ENCODE results near the gene LDLRAD4.

Gene LDLRAD4

DNA sequence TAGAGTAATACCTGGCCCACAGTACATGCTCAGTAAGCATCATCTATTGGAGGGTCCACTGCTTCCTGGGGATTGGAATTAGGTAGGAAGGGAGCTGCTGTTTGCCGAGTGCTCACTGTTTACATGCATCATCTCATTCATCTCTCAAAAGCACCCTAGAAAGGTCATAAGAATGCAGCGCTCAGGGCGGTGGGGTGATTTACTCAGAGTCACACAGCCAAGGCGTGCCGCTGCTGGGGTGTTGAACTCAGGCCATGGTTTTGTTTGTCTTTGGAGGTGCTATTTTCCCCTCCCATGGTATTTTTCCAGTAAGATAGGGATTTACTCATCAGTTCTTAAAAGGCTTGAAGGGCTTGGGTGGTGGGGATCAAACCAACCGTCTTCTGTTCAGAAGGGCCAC, 227.5 kb downstream of the LDLRAD4 start:
- no peak overlapping the region for H3K27ac ChIP-seq
- TF ChIP-seq CTCF (IDR thresholded peaks at IDR 0.05): no peak
- intact Hi-C loops (cut with DNase I; ENCODE audit: low total_unique reads): no loop called here
- no peaks in the 10 kb centered on the region for H3K27me3 ChIP-seq
- H3K9me3 ChIP-seq: no peaks in the 10 kb centered on the region
- DNase-seq: peak in 1 of 2 donors; percentile 41
- H3K4me1 ChIP-seq: peaks cover 0 to 34% (median 12%) of the 10 kb centered on the region in 4 donors
- no peaks in the 10 kb centered on the region for H3K36me3 ChIP-seq
- no peak overlapping the region for H3K4me3 ChIP-seq

DNA sequence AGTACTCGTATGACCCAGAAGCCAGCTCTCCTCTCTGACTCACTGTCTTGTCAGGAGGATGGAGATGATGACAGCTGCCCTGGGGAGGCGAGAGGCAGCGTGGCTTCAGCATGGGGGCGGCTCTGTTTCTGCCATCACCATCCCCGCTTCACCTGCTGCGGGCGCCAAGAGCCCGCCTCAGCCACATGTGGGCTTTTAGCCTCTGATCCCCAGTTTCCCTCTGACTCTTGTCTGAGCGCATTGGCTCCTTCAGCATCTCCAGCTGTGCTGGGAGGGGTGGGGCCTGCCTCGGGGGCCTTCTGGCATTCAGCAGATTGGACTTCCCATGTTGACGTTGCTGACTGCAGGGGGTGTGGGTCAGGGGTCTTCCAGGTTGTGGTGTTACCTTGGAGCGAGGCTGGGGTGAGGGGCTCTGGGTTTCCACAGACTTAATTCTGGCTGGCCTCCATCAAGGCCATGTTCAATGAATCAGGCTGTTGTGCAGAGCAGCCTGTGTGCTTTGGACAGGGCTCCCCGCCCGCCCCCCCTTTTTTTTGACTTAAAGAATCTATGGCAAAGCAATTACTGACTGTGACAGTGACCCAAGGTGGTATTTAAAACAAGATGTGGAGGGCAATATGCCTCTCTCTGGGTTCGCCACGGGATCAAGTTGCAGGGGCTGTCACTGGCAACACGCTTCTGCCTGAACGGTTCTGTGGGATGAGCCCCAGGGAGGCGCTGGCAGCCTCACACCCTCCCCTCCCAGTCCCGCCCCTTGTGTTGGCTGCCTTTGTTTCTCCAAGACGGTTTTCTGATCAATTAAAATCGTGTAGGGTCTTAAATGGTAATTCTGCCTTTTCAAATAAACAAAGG, 228.3 kb downstream of the LDLRAD4 start:
- Histone ChIP-seq H3K27ac (peak overlapping the region; percentile 49 to 60), H3K36me3 (no peaks in the 10 kb centered on the region), H3K27me3 (no peaks in the 10 kb centered on the region), H3K4me3 (peak overlapping the region in 1 of 2 donors; percentile 28), H3K4me1 (peaks cover 0 to 42% (median 21%) of the 10 kb centered on the region in 4 donors), H3K9me3 (no peaks in the 10 kb centered on the region)
- intact Hi-C loops (cut with DNase I; ENCODE audit: low total_unique reads): no loop called here
- DNase-seq: peak in 1 of 2 donors; percentile 63
- no peak for TF ChIP-seq CTCF (IDR thresholded peaks at IDR 0.05)

DNA sequence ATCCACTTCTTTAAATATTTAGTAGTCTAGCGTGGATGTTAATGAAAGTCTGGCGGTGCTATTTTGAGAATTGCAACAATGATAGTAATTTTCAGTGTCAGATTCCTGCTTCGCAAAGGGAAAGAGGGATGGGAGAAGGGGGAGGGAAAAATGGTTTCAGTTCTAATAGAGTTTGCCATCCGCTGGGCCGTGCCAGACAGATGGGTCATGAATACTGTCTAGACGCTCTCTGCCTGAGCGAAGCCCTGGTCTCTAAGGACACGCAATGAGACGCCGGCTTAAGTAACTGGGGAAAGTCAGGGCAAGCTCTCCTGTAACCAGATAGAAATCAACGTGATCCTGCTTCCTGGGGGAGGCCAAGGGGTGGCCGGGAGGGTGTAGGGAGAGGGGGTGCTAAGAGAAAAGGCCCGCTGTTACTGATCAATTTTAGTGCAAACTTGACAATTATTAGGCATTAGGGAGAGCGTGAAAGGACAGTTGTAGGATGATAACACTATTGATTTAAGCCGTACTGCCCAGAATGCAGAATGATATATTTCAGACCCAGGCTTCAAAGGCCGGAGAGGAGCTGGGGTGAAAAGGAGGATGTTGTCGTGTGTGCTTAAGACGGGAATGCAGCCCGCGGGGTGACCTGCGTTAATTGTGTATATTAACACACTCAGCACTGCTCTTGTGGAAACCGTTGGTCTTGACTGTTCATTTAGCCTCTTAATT, 229.2 kb downstream of the LDLRAD4 start:
- H3K27ac ChIP-seq: peak overlapping the region; percentile 49 to 60
- TF ChIP-seq CTCF (IDR thresholded peaks at IDR 0.05): no peak
- DNase-seq: peak; percentile 76 to 85
- H3K36me3 ChIP-seq: no peaks in the 10 kb centered on the region
- H3K4me3 ChIP-seq: peak overlapping the region; percentile 18 to 28
- peaks cover 0 to 52% (median 29%) of the 10 kb centered on the region in 4 donors for H3K4me1 ChIP-seq
- no peaks in the 10 kb centered on the region for H3K9me3 ChIP-seq
- no peaks in the 10 kb centered on the region for H3K27me3 ChIP-seq
- intact Hi-C loops (cut with DNase I; ENCODE audit: low total_unique reads): no loop called here

GRCh38 chr18:13448335-13448795, 229.8 kb downstream of the LDLRAD4 start:
- no peak for TF ChIP-seq CTCF (IDR thresholded peaks at IDR 0.05)
- DNase-seq: peak in 1 of 2 donors; percentile 48
- peak overlapping the region; percentile 49 to 60 for H3K27ac ChIP-seq
- H3K36me3 ChIP-seq: no peaks in the 10 kb centered on the region
- no peaks in the 10 kb centered on the region for H3K27me3 ChIP-seq
- no peaks in the 10 kb centered on the region for H3K9me3 ChIP-seq
- H3K4me3 ChIP-seq: no peak overlapping the region
- intact Hi-C loops (cut with DNase I; ENCODE audit: low total_unique reads): no loop called here
- peaks cover 0 to 57% (median 32%) of the 10 kb centered on the region in 4 donors for H3K4me1 ChIP-seq

DNA sequence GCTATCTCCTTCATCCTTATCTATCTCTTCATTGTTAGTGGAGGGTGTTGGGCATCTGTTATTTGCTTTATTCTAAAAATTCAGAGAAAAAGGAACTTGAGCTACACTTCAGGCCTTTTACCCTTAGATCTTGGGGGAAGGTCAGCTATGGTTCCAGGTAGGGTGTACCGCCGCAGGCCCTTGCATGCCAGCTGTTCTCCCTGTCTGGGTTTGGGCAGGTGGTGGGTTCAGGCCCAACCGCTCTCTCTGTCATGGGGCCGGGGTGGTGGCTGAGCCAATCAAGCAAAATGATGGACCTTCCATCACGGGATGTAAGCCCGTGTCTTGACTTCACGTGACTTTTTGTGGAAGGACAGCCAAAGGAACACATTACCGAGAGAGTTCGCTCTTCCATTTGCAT, 231.1 kb downstream of the LDLRAD4 start:
- Histone ChIP-seq H3K4me3 (no peak overlapping the region), H3K27me3 (no peaks in the 10 kb centered on the region), H3K36me3 (no peaks in the 10 kb centered on the region), H3K9me3 (no peaks in the 10 kb centered on the region), H3K4me1 (peaks cover 0 to 57% (median 32%) of the 10 kb centered on the region in 4 donors), H3K27ac (no peak overlapping the region)
- intact Hi-C loops (cut with DNase I; ENCODE audit: low total_unique reads): no loop called here
- DNase-seq: no peak
- no peak for TF ChIP-seq CTCF (IDR thresholded peaks at IDR 0.05)

All from tibial artery (tissue), 4 donors.